SK-N-SH (cell line): Measurements from ENCODE around the gene ABHD12. TPM values are rescaled to one million over a fixed set of nuclear protein-coding genes. Genes with fewer than 3 reads are reported as not detected.

ENCODE experiments used
- CTCF ChIA-PET: fragments of 300-600, 350-600 bp; formaldehyde crosslinking; extraction: SDS; loops from one replicate; lab custom pipeline; 2021; lab: Yijun Ruan, JAX
- POLR2A ChIA-PET: fragments of 350-600 bp; sonication (Branson Sonifier 250); formaldehyde crosslinking; extraction: SDS; loops from one replicate; lab custom pipeline; 2020; ENCODE audit warnings: antibody characterized with exemption, inconsistent platforms; lab: Yijun Ruan, JAX
- DNase-seq: peaks from one replicate; pipeline ENCODE4 v3.0.0; 2012
- H2AFZ ChIP-seq: fragments of 200-600 bp; sonication (generic); 2 replicates; pipeline ENCODE4 v1.8.1; 2016; ENCODE audit warnings: antibody characterized with exemption, mild to moderate bottlenecking, low read depth
- H3F3A ChIP-seq: fragments of 200-600 bp; sonication (generic); replicated peaks from 2 replicates; pipeline ENCODE3; 2016; ENCODE audit warnings: antibody characterized with exemption, mild to moderate bottlenecking; ENCODE audit not compliant: insufficient read depth
- H3K27ac ChIP-seq, 2 experiments: fragments of 200-500 bp in 1 of 2; fragments of 200-600 bp in 1 of 2; sonication (Bioruptor generic) in 1 of 2; sonication (generic), shearing (Covaris generic) in 1 of 2; 2 replicates each; pipeline versions ENCODE4 v1.5.1 to v1.6.1; 2014 to 2016; ENCODE audit warnings: low read depth in 2 of 2, inconsistent platforms in 1 of 2, low read length in 1 of 2, mild to moderate bottlenecking in 1 of 2, mixed read lengths in 1 of 2
- H3K27me3 ChIP-seq: fragments of 200-600 bp; sonication (generic), shearing (Covaris generic); 2 replicates; pipeline ENCODE4 v1.6.1; 2016; ENCODE audit warnings: mixed run types; ENCODE audit not compliant: insufficient read depth
- H3K36me3 ChIP-seq, 2 experiments: fragments of 200-500 bp in 1 of 2; fragments of 200-600 bp in 1 of 2; sonication (Bioruptor generic) in 1 of 2; sonication (generic) in 1 of 2; replicated peaks in 1 of 2; 2 replicates each; pipeline versions ENCODE3 to v1.5.1; 2014 to 2016; ENCODE audit warnings: low read length in 1 of 2, mild to moderate bottlenecking in 1 of 2; ENCODE audit not compliant: insufficient read depth in 2 of 2, control insufficient read depth in 1 of 2
- H3K4me1 ChIP-seq, 2 experiments: fragments of 200-500 bp in 1 of 2; fragments of 200-600 bp in 1 of 2; sonication (Bioruptor generic) in 1 of 2; sonication (generic), shearing (Covaris generic) in 1 of 2; 2 replicates each; pipeline versions ENCODE4 v1.5.1 to v1.6.1; 2014 to 2016; ENCODE audit warnings: low read depth in 1 of 2, low read length in 1 of 2, mixed run types in 1 of 2; ENCODE audit not compliant: insufficient read depth in 2 of 2, control insufficient read depth in 1 of 2
- H3K4me2 ChIP-seq: fragments of 200-600 bp; sonication (generic), shearing (Covaris generic); 2 replicates; pipeline ENCODE4 v1.6.1; 2017; ENCODE audit warnings: mixed run types
- H3K4me3 ChIP-seq, 2 experiments: fragments of 200-500 bp in 1 of 2; fragments of 200-600 bp in 1 of 2; sonication (Bioruptor generic) in 1 of 2; sonication (generic), shearing (Covaris generic) in 1 of 2; 2 replicates each; pipeline versions ENCODE4 v1.5.1 to v1.8.1; 2014 to 2016; ENCODE audit warnings: low read depth in 2 of 2, inconsistent platforms in 1 of 2, low read length in 1 of 2, mild to moderate bottlenecking in 1 of 2, mixed read lengths in 1 of 2, moderate library complexity in 1 of 2
- H3K79me2 ChIP-seq: fragments of 200-600 bp; sonication (generic); 2 replicates; pipeline ENCODE4 v1.8.1; 2017; ENCODE audit warnings: mild to moderate bottlenecking; ENCODE audit not compliant: insufficient read depth
- H3K9ac ChIP-seq: fragments of 200-600 bp; sonication (generic); 2 replicates; pipeline ENCODE4 v1.6.1; 2017; ENCODE audit warnings: mixed run types
- H3K9me2 ChIP-seq: fragments of 200-600 bp; sonication (generic); 2 replicates; pipeline ENCODE4 v1.6.1; 2017; ENCODE audit warnings: mixed run types
- H3K9me3 ChIP-seq: fragments of 200-600 bp; sonication (generic); 2 replicates; pipeline ENCODE4 v1.6.1; 2017; ENCODE audit warnings: mixed run types, mild to moderate bottlenecking, moderate library complexity
- H4K20me1 ChIP-seq: fragments of 200-600 bp; sonication (generic); 2 replicates; pipeline ENCODE4 v1.6.1; 2017; ENCODE audit warnings: mild to moderate bottlenecking, mixed run types; ENCODE audit not compliant: insufficient read depth
- GABPA ChIP-seq: IDR thresholded peaks from 2 replicates; pipeline ENCODE4 v1.4.0; 2012; ENCODE audit warnings: low read depth, mild to moderate bottlenecking
- WGBS: methylation state at CpG from one replicate; pipeline ENCODE4 v1.1.6; 2017; ENCODE audit warnings: low lambda C conversion rate; 5-methylcytosine and 5-hydroxymethylcytosine counted together
- polyA plus RNA-seq, 3 experiments: library from polyadenylated mRNA; depleted of rRNA; stranded (reverse); fragments of >200 nt; gene quantifications; 2 replicates each; pipeline ENCODE4 v1.2.3, GENCODE V29; 2012
- TF ChIP-seq, protein P1 (sequence below): IDR thresholded peaks from 2 replicates; pipeline ENCODE4; 2012
- TF ChIP-seq, protein P2 (sequence below): IDR thresholded peaks from 2 replicates; pipeline ENCODE4 v1.4.0; 2012; ENCODE audit warnings: low read depth, borderline replicate concordance
- TF ChIP-seq, protein P3 (sequence below): IDR thresholded peaks from 2 replicates; pipeline ENCODE4 v1.6.1; 2012; ENCODE audit warnings: mild to moderate bottlenecking, low read depth, low read length, moderate library complexity
- TF ChIP-seq, protein P4 (sequence below): IDR thresholded peaks from 2 replicates; pipeline ENCODE4 v1.4.0; 2012; ENCODE audit warnings: low read depth, borderline replicate concordance

Gene ABHD12
- polyA plus RNA-seq, 1 of the 3 experiments (the other 2 are of a cell fraction), result 33.5 TPM

DNA sequence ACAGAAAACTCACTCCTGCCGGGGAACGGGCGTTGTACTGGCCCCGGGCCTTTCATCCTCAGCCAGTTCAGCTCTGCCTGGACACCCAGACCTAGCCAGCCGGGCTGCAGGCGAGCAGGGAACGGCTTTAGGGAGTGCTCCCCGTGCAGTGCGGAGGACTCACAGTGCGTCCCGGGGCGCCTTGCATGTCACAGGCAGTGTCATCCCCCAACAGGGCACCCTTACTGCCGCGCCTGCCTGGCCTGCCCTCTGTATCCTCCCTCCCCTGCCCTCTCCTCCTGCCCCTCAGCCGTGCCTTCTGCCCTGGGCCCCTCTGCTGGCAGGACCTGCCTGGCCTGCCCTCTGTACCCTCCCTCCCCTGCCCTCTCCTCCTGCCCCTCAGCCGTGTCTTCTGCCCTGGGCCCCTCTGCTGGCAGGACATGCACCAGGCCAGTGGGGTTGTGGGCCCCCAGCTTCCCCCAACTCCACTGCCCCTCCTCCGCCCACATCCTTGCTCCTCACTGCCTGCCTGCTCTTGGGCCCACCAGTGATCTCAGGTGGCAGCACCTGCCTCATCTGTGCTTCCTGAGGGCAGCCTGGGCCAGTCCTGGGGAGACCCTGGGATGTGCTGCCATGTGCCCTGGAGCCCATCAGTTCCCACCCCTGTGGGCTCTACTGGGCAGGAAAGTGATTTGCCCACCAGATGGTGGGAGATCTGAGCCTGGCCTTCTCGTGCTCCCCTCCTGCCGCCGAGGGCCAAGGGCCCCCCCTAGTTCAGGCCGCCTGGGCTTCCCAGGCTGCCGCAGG is 99.8 kb downstream of the ABHD12 start:
- no peaks in the 10 kb centered on the region for H3K27me3 ChIP-seq
- POLR2A ChIA-PET, result no interaction called here
- DNase-seq, result no peak
- TF ChIP-seq, protein P1, sequence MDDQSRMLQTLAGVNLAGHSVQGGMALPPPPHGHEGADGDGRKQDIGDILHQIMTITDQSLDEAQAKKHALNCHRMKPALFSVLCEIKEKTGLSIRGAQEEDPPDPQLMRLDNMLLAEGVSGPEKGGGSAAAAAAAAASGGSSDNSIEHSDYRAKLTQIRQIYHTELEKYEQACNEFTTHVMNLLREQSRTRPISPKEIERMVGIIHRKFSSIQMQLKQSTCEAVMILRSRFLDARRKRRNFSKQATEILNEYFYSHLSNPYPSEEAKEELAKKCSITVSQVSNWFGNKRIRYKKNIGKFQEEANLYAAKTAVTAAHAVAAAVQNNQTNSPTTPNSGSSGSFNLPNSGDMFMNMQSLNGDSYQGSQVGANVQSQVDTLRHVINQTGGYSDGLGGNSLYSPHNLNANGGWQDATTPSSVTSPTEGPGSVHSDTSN, result no peak
- TF ChIP-seq, protein P2, sequence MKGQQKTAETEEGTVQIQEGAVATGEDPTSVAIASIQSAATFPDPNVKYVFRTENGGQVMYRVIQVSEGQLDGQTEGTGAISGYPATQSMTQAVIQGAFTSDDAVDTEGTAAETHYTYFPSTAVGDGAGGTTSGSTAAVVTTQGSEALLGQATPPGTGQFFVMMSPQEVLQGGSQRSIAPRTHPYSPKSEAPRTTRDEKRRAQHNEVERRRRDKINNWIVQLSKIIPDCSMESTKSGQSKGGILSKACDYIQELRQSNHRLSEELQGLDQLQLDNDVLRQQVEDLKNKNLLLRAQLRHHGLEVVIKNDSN, result no peak
- TF ChIP-seq GABPA, result no peak
- TF ChIP-seq, protein P3, sequence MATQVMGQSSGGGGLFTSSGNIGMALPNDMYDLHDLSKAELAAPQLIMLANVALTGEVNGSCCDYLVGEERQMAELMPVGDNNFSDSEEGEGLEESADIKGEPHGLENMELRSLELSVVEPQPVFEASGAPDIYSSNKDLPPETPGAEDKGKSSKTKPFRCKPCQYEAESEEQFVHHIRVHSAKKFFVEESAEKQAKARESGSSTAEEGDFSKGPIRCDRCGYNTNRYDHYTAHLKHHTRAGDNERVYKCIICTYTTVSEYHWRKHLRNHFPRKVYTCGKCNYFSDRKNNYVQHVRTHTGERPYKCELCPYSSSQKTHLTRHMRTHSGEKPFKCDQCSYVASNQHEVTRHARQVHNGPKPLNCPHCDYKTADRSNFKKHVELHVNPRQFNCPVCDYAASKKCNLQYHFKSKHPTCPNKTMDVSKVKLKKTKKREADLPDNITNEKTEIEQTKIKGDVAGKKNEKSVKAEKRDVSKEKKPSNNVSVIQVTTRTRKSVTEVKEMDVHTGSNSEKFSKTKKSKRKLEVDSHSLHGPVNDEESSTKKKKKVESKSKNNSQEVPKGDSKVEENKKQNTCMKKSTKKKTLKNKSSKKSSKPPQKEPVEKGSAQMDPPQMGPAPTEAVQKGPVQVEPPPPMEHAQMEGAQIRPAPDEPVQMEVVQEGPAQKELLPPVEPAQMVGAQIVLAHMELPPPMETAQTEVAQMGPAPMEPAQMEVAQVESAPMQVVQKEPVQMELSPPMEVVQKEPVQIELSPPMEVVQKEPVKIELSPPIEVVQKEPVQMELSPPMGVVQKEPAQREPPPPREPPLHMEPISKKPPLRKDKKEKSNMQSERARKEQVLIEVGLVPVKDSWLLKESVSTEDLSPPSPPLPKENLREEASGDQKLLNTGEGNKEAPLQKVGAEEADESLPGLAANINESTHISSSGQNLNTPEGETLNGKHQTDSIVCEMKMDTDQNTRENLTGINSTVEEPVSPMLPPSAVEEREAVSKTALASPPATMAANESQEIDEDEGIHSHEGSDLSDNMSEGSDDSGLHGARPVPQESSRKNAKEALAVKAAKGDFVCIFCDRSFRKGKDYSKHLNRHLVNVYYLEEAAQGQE, result no peak
- TF ChIP-seq, protein P4, sequence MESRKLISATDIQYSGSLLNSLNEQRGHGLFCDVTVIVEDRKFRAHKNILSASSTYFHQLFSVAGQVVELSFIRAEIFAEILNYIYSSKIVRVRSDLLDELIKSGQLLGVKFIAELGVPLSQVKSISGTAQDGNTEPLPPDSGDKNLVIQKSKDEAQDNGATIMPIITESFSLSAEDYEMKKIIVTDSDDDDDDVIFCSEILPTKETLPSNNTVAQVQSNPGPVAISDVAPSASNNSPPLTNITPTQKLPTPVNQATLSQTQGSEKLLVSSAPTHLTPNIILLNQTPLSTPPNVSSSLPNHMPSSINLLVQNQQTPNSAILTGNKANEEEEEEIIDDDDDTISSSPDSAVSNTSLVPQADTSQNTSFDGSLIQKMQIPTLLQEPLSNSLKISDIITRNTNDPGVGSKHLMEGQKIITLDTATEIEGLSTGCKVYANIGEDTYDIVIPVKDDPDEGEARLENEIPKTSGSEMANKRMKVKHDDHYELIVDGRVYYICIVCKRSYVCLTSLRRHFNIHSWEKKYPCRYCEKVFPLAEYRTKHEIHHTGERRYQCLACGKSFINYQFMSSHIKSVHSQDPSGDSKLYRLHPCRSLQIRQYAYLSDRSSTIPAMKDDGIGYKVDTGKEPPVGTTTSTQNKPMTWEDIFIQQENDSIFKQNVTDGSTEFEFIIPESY, result no peak
- 89% methylated on average over 16 of the region's 22 CpGs for WGBS
- peaks cover 10 to 38% of the 10 kb centered on the region in 2 experiments for H3K36me3 ChIP-seq
- no peak overlapping the region for H2AFZ ChIP-seq
- CTCF ChIA-PET, result interaction anchor here (1.7 to 2.0 kb wide), 2 partner anchors 9 to 108 kb away, joined by 4 to 6 read pairs; no protein-coding TSS in a partner anchor
- no peak overlapping the region for H3K4me2 ChIP-seq
- 0 out of 2 replicates have a peak, but pooled peaks cover 6% of the 10 kb centered on the region for H4K20me1 ChIP-seq
- H3K4me1 ChIP-seq, result peaks cover 0 to 15% of the 10 kb centered on the region in 2 experiments; a peak in 1 of 4 replicates
- no peak overlapping the region; a peak in 1 of 4 replicates for H3K27ac ChIP-seq
- no peak overlapping the region for H3K9ac ChIP-seq
- H3K9me3 ChIP-seq, result no peaks in the 10 kb centered on the region
- no peaks in the 10 kb centered on the region for H3K9me2 ChIP-seq
- peaks cover 7% of the 10 kb centered on the region for H3F3A ChIP-seq
- H3K79me2 ChIP-seq, result no peaks in the 10 kb centered on the region
- no peak overlapping the region for H3K4me3 ChIP-seq
